Measurements from ENCODE around the gene PDSS1. TPM values are rescaled to one million over a fixed set of nuclear protein-coding genes. Genes with fewer than 3 reads are reported as not detected.
"Not testable (repeated sequence)": the region's sequence is repeated elsewhere in the genome, so short reads cannot be mapped to it uniquely, and the experiment has no call there.

The PDSS1 gene
- total and polyA plus RNA-seq, 4 donors = 8.3 to 16.8 (median 10.6) TPM

DNA sequence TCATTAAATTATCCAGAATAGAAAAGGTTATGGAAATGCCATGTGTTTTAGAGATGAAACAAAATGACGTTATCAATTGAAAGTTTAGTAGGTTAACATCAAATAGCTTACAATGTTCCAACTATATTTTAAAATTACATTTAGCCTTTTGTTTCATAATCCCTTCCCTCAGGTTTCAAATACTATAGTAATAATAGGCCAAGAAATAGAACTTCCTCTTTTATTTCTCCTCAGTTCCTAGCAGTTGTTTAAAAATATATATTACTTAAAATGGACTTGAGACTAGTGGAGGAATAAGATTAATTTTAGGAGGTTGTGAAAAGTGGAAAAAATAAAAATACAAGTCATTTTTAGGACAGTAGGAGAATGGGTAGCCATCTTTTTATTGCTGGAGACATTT is 16.4 kb upstream of the PDSS1 start:
- Histone ChIP-seq H3K4me1 (ENCODE audit: control insufficient read depth in 5 of 5, insufficient read depth in 5 of 5, low read length in 5 of 5) (no peaks in the 10 kb centered on the region), H3K9me3 (ENCODE audit: control insufficient read depth in 4 of 4, insufficient read depth in 3 of 4, low read length in 3 of 4) (no peaks in the 10 kb centered on the region), H3K36me3 (ENCODE audit: control insufficient read depth in 4 of 4, insufficient read depth in 4 of 4, low read length in 4 of 4) (no peaks in the 10 kb centered on the region), H3K4me3 (no peak overlapping the region), H3K27me3 (ENCODE audit: control insufficient read depth in 3 of 3, insufficient read depth in 3 of 3, low read length in 2 of 3) (no peaks in the 10 kb centered on the region), H3K9ac (ENCODE audit: insufficient read depth in 1 of 2, low read length in 2 of 2) (no peak overlapping the region), H3K27ac (ENCODE audit: low read depth in 1 of 2, low read length in 1 of 2) (no peak overlapping the region)
- DNase-seq = no peak
- TF ChIP-seq, protein P1, sequence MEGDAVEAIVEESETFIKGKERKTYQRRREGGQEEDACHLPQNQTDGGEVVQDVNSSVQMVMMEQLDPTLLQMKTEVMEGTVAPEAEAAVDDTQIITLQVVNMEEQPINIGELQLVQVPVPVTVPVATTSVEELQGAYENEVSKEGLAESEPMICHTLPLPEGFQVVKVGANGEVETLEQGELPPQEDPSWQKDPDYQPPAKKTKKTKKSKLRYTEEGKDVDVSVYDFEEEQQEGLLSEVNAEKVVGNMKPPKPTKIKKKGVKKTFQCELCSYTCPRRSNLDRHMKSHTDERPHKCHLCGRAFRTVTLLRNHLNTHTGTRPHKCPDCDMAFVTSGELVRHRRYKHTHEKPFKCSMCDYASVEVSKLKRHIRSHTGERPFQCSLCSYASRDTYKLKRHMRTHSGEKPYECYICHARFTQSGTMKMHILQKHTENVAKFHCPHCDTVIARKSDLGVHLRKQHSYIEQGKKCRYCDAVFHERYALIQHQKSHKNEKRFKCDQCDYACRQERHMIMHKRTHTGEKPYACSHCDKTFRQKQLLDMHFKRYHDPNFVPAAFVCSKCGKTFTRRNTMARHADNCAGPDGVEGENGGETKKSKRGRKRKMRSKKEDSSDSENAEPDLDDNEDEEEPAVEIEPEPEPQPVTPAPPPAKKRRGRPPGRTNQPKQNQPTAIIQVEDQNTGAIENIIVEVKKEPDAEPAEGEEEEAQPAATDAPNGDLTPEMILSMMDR (IDR thresholded peaks at IDR 0.05; ENCODE audit: control extremely low read depth, extremely low read depth) = no peak
- WGBS, 2 donors = 65 to 71% methylated on average over 1 of the region's 1 CpG
- ATAC-seq (ENCODE audit: insufficient read depth, low FRiP score) = no peak

DNA sequence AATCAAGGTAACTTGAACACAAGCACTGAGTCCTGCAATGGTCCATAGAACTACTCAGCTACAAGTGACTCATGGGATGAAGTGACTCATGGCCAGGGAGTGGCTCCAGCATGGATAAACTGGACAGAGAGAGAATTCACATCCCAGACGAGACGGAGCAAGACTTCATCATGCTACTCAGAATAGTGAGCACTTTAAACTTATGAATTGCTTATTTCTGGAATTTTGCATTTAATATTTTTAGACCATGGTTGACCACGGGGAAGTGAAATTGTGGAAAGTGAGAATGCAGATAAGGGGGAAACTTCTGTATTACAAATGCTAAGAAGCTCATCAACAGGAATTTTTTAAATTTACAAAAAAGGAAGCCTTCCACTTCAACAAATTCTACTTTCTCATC is 15.5 kb upstream of the PDSS1 start:
- not testable (repeated sequence) for H3K27me3 ChIP-seq (ENCODE audit: control insufficient read depth in 3 of 3, insufficient read depth in 3 of 3, low read length in 2 of 3); H3K4me1 ChIP-seq (ENCODE audit: control insufficient read depth in 5 of 5, insufficient read depth in 5 of 5, low read length in 5 of 5); H3K36me3 ChIP-seq (ENCODE audit: control insufficient read depth in 4 of 4, insufficient read depth in 4 of 4, low read length in 4 of 4); H3K9me3 ChIP-seq (ENCODE audit: control insufficient read depth in 4 of 4, insufficient read depth in 3 of 4, low read length in 3 of 4); ATAC-seq (ENCODE audit: insufficient read depth, low FRiP score); H3K27ac ChIP-seq (ENCODE audit: low read depth in 1 of 2, low read length in 1 of 2); DNase-seq; H3K9ac ChIP-seq (ENCODE audit: insufficient read depth in 1 of 2, low read length in 2 of 2); H3K4me3 ChIP-seq
- WGBS, 2 donors = 55 to 57% methylated on average over 3 of the region's 3 CpGs

DNA sequence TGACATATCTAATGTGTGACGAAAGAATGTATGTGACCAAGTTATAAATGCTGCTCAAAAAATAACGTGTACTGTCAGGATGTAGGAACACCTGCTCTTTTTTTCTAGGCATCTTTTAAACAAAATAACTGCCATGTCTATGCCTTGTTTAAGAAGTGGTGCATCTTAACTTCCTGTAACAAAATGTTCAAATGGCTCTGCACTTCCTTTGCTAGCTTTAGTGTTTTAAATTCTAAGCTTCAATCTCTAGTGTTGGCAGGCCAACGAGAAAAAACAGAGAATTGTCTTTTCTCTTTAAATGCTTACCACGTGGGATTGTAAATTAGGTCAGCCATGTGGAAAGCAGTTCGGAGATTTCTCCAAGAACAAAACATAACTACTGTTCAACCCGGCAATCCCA is 14.6 kb upstream of the PDSS1 start:
- Histone ChIP-seq H3K4me3 (no peak overlapping the region), H3K36me3 (ENCODE audit: control insufficient read depth in 4 of 4, insufficient read depth in 4 of 4, low read length in 4 of 4) (no peaks in the 10 kb centered on the region), H3K9me3 (ENCODE audit: control insufficient read depth in 4 of 4, insufficient read depth in 3 of 4, low read length in 3 of 4) (no peaks in the 10 kb centered on the region), H3K27ac (ENCODE audit: low read depth in 1 of 2, low read length in 1 of 2) (no peak overlapping the region), H3K9ac (ENCODE audit: insufficient read depth in 1 of 2, low read length in 2 of 2) (no peak overlapping the region), H3K4me1 (ENCODE audit: control insufficient read depth in 5 of 5, insufficient read depth in 5 of 5, low read length in 5 of 5) (no peaks in the 10 kb centered on the region), H3K27me3 (ENCODE audit: control insufficient read depth in 3 of 3, insufficient read depth in 3 of 3, low read length in 2 of 3) (peaks cover 0 to 2% (median 0%) of the 10 kb centered on the region in 3 donors)
- ATAC-seq (ENCODE audit: insufficient read depth, low FRiP score) (no peak), DNase-seq (no peak)
- 58 to 75% methylated on average over 6 of the region's 6 CpGs for WGBS, 2 donors
- TF ChIP-seq, protein P1 (IDR thresholded peaks at IDR 0.05; ENCODE audit: control extremely low read depth, extremely low read depth) = no peak

DNA sequence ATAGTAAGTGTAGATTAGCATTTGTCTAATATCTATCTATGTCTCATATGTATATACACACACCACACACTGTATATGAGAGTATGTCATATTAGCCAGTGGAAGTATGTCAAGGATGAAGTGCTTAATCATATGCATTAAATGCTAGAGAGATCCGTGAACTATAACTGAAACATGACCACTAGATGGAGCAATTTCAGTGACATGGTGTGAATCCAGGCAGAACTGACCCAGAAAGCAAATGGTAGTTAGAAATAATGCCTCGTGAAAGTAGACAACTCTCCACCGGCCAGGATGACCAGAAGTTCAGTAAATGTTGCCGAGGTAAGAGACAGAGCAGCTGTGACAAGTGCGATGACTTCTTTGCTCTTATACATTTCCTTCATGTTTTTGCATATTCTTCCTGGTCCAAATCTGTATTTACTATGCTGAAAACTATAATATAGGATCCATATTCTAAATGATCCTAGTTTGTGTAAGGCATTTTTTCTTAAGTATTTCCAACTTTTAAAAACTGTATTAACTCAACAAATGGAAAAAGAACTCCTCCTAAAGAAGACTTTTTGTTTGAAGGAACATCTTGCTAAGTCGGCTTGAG is 12.7 kb upstream of the PDSS1 start:
- DNase-seq (peak in 2 of 3 donors; percentile 35 to 44), ATAC-seq (ENCODE audit: insufficient read depth, low FRiP score) (peak; percentile 76)
- TF ChIP-seq, protein P1 (IDR thresholded peaks at IDR 0.05; ENCODE audit: control extremely low read depth, extremely low read depth) = peak; percentile 28
- not testable (repeated sequence) for H3K4me3 ChIP-seq; H3K36me3 ChIP-seq (ENCODE audit: control insufficient read depth in 4 of 4, insufficient read depth in 4 of 4, low read length in 4 of 4); H3K27ac ChIP-seq (ENCODE audit: low read depth in 1 of 2, low read length in 1 of 2); H3K27me3 ChIP-seq (ENCODE audit: control insufficient read depth in 3 of 3, insufficient read depth in 3 of 3, low read length in 2 of 3); H3K9me3 ChIP-seq (ENCODE audit: control insufficient read depth in 4 of 4, insufficient read depth in 3 of 4, low read length in 3 of 4); H3K4me1 ChIP-seq (ENCODE audit: control insufficient read depth in 5 of 5, insufficient read depth in 5 of 5, low read length in 5 of 5); H3K9ac ChIP-seq (ENCODE audit: insufficient read depth in 1 of 2, low read length in 2 of 2)
- 21 to 23% methylated on average over 6 of the region's 6 CpGs for WGBS, 2 donors
